HG02588 (cell line): ENCODE results near the gene SNTN.

Experiments used
- ATAC-seq: cut with Tn5 transposase; IDR thresholded peaks from one replicate; pipeline ENCODE4 v1.9.1; 2021; ENCODE audit warnings: mild to moderate bottlenecking, moderate library complexity; ENCODE audit not compliant: unreplicated experiment

SNTN gene

DNA sequence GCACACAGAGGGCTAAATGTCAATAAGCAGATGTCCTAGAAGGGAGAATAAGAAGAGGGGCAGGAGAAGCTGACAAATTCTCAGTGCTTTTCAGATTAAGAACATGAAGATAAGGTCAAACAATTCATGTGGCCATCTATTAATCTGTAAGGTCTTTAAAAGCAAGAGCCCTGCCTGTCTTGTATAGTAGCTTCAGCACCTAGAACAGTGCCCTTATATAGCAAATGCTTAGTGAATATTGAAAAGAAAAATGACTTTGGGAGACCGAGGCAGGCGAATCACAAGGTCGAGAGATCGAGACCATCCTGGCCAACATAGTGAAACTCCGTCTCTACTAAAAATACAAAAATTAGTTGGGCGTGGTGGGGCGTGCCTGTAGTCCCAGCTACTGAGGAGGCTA, 18.1 kb downstream of the SNTN start:
- no peak for ATAC-seq

DNA sequence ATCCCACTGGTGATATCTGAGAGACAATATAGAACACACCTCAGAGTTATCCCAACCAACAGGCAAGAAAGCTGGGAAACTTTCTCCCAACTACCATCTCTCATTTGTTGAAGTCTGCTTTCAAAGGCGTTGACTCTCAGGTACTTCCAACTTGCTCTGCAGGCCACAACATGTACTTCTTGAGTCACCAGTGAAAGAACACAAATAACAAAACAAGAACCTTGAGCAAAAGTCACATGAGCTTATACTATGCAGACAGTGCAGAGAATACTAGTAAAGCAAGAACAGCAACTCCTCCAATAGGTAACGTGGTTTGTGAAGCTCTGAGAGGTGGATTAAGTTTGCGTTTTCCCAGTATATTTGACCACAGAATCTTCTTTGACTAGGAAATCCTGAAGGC, 20.6 kb downstream of the SNTN start:
- no peak for ATAC-seq

DNA sequence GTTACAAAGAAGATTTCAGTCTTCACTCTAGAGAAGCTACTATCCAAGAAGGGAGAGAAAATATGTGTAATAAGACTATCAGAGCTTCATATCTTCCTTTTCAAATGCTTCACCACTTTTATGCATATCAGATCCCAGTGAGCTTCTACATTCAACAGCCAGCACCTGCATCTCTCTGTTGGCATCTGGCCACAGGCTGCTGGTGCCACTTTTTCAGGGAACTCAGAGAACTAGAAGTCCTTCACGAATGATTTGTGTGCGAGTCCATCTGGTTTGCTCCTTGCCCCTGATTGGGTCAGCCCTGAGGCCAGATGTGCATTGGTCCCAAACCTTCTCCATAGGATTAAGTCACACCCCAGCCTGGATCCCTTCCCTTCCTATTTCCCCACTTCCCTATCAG, 22.1 kb downstream of the SNTN start:
- ATAC-seq = no peak

DNA sequence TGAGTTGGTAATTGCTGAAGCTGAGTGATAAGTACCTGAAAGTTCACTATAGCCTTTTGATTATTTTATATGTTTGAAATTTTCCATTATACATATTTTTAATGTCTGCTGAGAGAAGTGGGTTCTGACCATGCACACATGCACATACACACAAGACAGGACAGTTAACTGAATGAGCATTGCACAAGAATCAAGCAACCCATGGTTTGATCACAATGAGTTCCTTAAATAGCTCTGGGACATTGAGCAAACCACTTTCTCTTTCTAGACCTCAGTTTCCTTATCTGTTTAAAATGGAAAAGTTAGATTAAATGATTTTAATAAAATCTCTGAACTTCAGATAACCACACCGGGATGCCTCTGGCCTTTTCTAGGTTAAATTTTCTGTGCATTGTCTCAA, 26.7 kb downstream of the SNTN start:
- no peak for ATAC-seq

DNA sequence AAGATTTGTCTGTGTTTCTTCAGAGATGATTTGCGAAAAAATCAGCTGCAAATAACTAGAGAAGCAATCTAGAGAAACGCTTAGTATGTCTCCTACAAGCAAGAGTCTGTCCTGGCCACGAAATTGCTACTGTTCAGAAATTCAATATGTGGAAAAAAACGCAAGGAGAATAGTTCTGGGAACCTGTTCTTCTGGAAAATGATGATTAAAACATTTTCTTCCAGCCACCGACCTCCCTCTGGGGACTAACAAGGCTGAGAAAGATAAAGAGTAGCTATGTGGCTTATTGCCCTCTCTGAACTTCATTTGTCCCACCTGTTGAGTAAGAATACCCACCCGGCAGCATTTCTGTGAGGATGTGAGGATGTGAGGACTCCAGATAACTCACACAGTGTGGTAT, 31.6 kb downstream of the SNTN start:
- no peak for ATAC-seq

DNA sequence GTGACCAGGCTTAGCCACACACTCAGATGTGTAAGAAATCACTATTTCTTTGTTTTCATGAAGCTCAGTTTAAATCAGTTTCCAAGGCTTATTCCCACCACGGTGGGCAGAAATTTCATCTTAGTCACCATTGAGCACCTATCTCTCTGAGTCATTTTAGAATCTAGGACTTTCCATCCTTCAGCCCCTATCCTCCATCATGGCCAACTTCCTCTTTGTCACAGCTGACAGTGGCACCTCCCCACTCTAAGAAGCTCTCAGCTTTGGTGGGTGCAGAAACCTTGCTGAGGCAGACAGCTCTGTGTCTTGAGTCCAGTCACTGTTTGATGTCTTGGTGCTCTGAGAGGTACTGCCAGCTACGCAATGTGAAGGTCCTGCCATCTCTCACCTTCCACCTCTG, 32.9 kb downstream of the SNTN start:
- ATAC-seq = peak; percentile 57

DNA sequence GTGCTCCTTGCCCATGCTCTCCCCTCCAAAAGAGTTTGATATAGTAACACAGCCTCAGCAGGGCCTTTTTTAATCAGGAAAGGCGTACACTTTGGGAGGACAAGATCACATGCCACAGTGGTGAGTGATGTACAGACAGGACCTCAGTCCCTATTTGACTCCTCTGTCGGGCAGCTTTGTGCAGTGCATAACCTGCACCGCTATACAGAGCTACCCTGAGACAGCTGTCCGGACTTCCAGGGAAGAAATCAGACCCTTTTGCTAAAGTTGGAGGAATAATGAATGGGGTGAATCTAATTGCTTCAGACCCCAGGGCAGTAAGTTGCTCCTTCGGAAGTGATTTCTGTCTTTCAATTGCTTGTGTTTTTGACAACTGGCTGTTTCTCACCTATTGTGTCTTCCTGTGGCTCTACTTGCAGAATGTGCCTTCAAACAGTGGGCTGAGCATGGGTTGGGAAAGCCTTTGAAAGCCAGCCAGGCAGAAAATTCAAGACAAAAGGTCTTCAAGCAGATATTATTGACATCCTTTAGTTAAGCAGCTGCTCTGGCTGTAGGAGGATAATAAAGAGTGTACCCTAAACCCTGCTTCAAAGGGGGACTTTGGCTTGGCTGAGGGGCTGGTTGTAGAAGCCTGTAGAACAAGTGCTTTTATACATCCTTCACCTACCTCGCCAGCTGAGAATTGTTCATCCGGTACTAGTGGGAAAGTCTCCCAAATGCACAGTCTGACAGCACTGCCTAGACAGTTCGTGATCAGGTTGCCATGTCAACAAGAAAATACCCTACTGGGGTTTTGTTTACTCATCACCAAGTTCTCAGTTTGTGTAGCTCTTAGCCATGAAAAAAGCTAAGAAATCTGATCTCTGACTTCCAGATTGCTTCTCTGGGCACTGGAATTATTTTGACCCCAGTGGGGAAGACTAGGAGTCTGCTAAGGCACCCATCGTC, 35.1 kb downstream of the SNTN start:
- no peak for ATAC-seq

DNA sequence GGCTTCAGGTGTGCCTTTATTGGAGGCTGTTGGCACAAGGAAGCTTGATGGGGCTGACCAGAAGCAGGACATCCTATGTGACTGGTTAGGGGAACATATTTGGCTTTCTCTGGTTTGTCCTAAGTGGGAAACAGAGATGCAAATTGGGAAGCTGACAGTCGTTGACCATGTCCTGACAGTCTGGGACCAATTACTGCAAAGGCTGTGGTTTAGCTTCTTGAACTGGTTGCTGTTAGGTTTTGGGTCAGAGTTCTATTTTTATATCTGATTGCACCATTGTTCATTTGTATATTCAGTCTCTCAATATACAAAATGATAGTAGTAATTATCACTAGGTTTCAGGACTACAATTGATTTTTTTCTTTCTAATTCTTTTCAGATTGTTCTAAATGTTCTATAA, 36.8 kb downstream of the SNTN start:
- ATAC-seq = no peak

DNA sequence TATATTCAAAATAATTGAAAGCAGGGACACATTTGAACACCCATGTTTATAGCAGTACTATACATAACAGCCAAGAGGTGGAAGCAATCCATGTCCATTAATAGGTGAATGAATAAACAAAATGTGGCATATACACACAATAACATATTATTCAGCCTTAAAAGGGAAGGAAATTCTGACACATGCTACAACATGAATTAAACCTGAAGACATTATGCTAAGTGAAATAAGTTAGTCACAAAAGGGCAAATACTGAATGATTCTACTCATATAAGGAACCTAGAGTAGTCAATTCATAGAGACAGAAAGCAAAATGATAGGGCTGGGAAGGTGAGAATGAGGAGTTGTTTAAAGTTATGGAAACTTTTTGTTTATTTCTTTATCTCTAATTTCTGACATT, 40.9 kb downstream of the SNTN start:
- ATAC-seq = no peak

DNA sequence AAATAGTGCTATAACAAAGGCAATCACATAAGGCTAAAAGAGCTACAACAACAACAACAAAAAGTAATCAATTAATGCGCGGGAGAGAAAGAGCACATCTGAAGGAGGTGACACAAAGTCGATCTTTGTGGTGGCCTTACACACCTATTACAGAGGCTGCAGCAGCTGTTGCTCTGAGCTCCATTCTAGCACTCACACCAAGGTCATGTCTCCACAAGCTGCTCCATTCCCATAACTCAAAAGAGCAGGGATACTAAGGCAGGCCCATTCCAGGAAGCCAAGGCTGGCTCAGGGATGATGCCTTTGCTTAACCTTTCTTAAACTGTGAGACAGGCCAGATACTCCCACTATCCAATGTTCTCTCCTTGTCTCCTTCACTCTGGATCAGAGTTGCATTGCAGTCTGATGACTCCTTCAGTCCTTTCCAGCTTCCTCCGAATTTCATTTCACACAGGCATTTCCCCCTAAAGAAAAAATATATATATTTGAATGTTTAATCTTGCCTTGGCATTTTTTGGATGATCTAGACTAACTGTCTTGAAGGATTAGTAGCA, 52.7 kb downstream of the SNTN start:
- ATAC-seq = no peak

DNA sequence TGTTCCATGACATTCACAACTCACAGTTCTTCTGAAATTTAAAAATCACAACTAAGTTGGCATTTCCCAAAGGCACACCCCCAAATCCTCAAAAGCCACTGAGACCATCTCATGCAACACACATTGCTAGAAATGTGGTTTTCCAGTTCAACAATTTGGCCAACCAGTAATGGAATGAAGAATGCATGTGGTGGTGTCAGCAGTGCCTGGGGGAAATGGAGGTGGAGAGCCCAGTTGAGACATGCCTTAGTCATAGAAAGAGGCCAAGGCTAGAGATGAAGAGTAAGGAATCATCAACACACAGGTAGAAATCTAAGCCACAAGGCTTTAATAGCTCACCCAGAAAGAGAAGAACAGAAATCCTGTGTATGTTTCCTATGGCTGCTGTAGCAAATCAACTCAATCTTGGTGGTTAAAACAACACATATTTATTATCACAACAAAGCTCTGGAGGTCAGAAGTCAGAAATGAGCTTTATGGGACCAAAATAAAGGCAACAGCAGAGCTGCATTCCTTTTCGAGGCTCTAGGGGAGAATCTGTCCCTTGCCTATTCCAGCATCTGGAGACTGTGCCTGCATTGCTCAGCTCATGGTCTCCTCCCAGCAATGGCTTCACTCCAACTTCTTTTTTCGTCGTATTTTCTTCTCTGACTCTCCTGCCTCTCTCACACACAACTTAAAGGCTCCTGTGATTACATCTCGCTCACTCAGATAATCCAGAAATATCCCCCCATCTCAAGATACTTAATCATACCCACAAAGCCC, 54.0 kb downstream of the SNTN start:
- ATAC-seq = no peak

DNA sequence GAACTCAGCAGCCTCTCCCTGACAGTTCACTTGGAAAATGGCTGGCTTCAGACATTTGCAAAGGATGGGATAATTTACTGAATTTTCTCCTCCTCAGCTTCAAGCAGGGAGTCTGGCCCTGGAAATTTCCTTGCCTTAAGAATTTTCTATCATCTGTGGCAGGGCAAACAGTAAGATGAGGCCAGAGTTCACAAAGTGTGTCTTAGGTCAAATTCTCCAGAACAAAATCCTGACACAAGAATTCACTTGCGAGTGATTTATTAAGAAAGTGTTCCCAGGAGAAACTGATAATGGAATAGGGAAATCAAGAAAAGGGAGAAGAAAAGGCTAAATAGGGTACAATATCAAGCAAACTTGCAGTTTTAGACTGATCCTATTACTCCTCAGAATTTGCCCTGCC, 55.3 kb downstream of the SNTN start:
- ATAC-seq = no peak

DNA sequence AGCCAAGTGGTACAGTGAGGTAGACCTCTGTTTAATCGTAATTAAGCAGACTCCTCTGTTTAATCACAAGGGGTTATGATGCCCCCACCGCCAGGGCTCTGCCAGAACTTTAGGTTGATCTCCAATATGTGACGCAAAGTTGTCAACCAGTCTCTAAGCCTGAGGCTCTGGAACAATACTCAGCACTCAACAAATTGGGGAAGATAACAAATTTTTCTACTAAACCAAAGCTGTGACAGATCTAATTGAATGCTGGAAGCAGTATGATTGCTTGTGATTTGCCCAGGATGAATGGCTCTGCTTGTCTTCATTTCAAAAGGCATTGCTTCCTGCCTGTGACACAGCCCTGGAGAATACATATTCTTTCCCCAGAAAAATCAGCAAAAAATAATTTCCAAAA, 57.1 kb downstream of the SNTN start:
- ATAC-seq = no peak
